Stomach (tissue), 9 donors: ENCODE data around the gene LRMDA. TPM values are rescaled to one million over a fixed set of nuclear protein-coding genes. Genes with fewer than 3 reads are reported as not detected.

Experiments used
- DNase-seq, 2 donors: peaks; one replicate each; pipeline versions ENCODE4 v3.0.0 to v3.0.0-alpha.2; 2013 to 2019
- H3K27ac ChIP-seq, 5 donors: fragments of 200-600 bp in 4 of 5; sonication (generic) in 4 of 5; one replicate each; pipeline ENCODE4 v1.5.1; 2013 to 2019; ENCODE audit warnings: mild to moderate bottlenecking in 1 of 5, moderate library complexity in 1 of 5
- H3K27me3 ChIP-seq, 3 donors: fragments of 200-600 bp; sonication (generic); one replicate each; pipeline ENCODE4 v1.5.1; 2017 to 2019; ENCODE audit warnings: mixed run types in 1 of 3
- H3K36me3 ChIP-seq, 4 donors: fragments of 200-600 bp; sonication (generic); 1 replicate in 3 of 4; 2 replicates in 1 of 4; pipeline ENCODE4 v1.5.1; 2016 to 2019
- H3K4me1 ChIP-seq, 4 donors: fragments of 200-600 bp; sonication (generic); one replicate each; pipeline ENCODE4 v1.5.1; 2016 to 2019
- H3K4me3 ChIP-seq, 4 donors: fragments of 200-600 bp; sonication (generic) in 3 of 4; one replicate each; pipeline ENCODE4 v1.5.1; 2016 to 2019; ENCODE audit warnings: mild to moderate bottlenecking in 1 of 4
- H3K9me3 ChIP-seq, 4 donors: fragments of 200-600 bp; sonication (generic); one replicate each; pipeline ENCODE4 v1.5.1; 2016 to 2019
- CTCF ChIP-seq, 7 experiments: fragments of 450-650 bp in 4 of 7; fragments of 200-600 bp in 3 of 7; sonication (generic) in 3 of 7; IDR thresholded peaks; one replicate each; pipeline ENCODE4 v1.5.1; 2016 to 2019; ENCODE audit warnings: antibody characterized with exemption in 7 of 7, control low read depth in 2 of 7, mild to moderate bottlenecking in 1 of 7
- EP300 ChIP-seq: sonication (generic); formaldehyde crosslinking; IDR thresholded peaks from one replicate; pipeline ENCODE4 v1.6.1; 2017; ENCODE audit warnings: antibody characterized with exemption
- POLR2A ChIP-seq, 4 donors: fragments of 450-650 bp; IDR thresholded peaks; one replicate each; pipeline ENCODE4 v1.6.1; 2016; ENCODE audit warnings: antibody characterized with exemption in 4 of 4, control low read depth in 2 of 4, mild to moderate bottlenecking in 1 of 4, moderate library complexity in 1 of 4
- POLR2AphosphoS5 ChIP-seq, 3 donors: sonication (generic); formaldehyde crosslinking; IDR thresholded peaks; one replicate each; pipeline ENCODE4 v1.6.1; 2016; ENCODE audit warnings: antibody characterized with exemption in 3 of 3
- WGBS, 5 donors: extraction: QIAGEN DNeasy Blood & Tissue Kit in 3 of 5; methylation state at CpG; one replicate each; pipeline versions ENCODE4 v1.1.5 to v1.1.7; 2013 to 2018; 5-methylcytosine and 5-hydroxymethylcytosine counted together
- intact Hi-C: fragments of 100-400 bp; cut with DNase I; formaldehyde crosslinking; loops from one replicate; pipeline ENCODE4 v1.15.1; 2023; ENCODE audit warnings: low total_unique reads
- polyA plus RNA-seq, 3 donors: library from polyadenylated mRNA; stranded (reverse); fragments of 200-250 nt; gene quantifications; one replicate each; pipeline ENCODE4 v1.2.3, GENCODE V29; 2013
- total RNA-seq, 5 donors: library from RNA; depleted of rRNA; stranded (reverse); fragments of >200 nt; gene quantifications; one replicate each; pipeline versions ENCODE4 v1.1.0 to v1.2.3, GENCODE V29; 2014 to 2016
- donor health status: healthy with polysubstance abuse.
- donor health status: Bipolar disorder and iron deficiency.
- donor health status: healthy.

Gene LRMDA
- total and polyA plus RNA-seq, 8 donors, result 1.3 to 30.2 (median 13.6) TPM; not detected in 1

GRCh38 chr10:75754096-75754831, 322.8 kb downstream of the LRMDA start:
- WGBS, 5 donors, result 60 to 83% (median 81%) methylated on average over 6 of the region's 6 CpGs

GRCh38 chr10:75755528-75755927, 324.1 kb downstream of the LRMDA start:
- Histone ChIP-seq H3K9me3 (no peaks in the 10 kb centered on the region), H3K27me3 (no peaks in the 10 kb centered on the region), H3K4me1 (peaks cover 0 to 7% (median 0%) of the 10 kb centered on the region in 4 donors), H3K27ac (no peak overlapping the region), H3K36me3 (no peaks in the 10 kb centered on the region), H3K4me3 (no peak overlapping the region)
- intact Hi-C loops, result no loop called here
- DNase-seq, result no peak
- TF ChIP-seq POLR2AphosphoS5 (IDR thresholded peaks at IDR 0.05) (peak in 1 of 3 donors; percentile 25), POLR2A (IDR thresholded peaks at IDR 0.05) (no peak)
- WGBS, 5 donors, result 73 to 87% (median 80%) methylated on average over 6 of the region's 6 CpGs

More at GRCh38 chr10:75754096-75754831, 322.8 kb downstream of the LRMDA start:
- no peak for TF ChIP-seq EP300
- no peak for TF ChIP-seq CTCF (IDR thresholded peaks at IDR 0.05)
- TF ChIP-seq POLR2AphosphoS5 (IDR thresholded peaks at IDR 0.05), result no peak
- no peak for TF ChIP-seq POLR2A (IDR thresholded peaks at IDR 0.05)
- Histone ChIP-seq H3K27me3 (no peaks in the 10 kb centered on the region), H3K27ac (no peak overlapping the region), H3K36me3 (no peaks in the 10 kb centered on the region), H3K9me3 (no peaks in the 10 kb centered on the region), H3K4me1 (peaks cover 0 to 7% (median 0%) of the 10 kb centered on the region in 4 donors), H3K4me3 (no peak overlapping the region)
- intact Hi-C loops, result no loop called here
- peak in 1 of 2 donors; percentile 49 for DNase-seq

- intact Hi-C loops, result no loop called here
- 61 to 80% (median 71%) methylated on average over 2 of the region's 2 CpGs for WGBS, 5 donors
- Histone ChIP-seq H3K4me3 (no peak overlapping the region), H3K27me3 (no peaks in the 10 kb centered on the region), H3K27ac (no peak overlapping the region), H3K9me3 (no peaks in the 10 kb centered on the region), H3K4me1 (no peaks in the 10 kb centered on the region), H3K36me3 (no peaks in the 10 kb centered on the region)
- no peak for TF ChIP-seq CTCF (IDR thresholded peaks at IDR 0.05)
- no peak for TF ChIP-seq POLR2A (IDR thresholded peaks at IDR 0.05)
- no peak for TF ChIP-seq POLR2AphosphoS5 (IDR thresholded peaks at IDR 0.05)
- no peak for TF ChIP-seq EP300
- DNase-seq, result no peak
Measured at GRCh38 chr10:75761289-75761688, 329.9 kb downstream of the LRMDA start.

- Histone ChIP-seq H3K9me3 (no peaks in the 10 kb centered on the region), H3K36me3 (no peaks in the 10 kb centered on the region), H3K4me1 (no peaks in the 10 kb centered on the region), H3K27me3 (no peaks in the 10 kb centered on the region), H3K27ac (no peak overlapping the region), H3K4me3 (no peak overlapping the region)
- DNase-seq, result no peak
- TF ChIP-seq POLR2AphosphoS5 (IDR thresholded peaks at IDR 0.05) (no peak), CTCF (IDR thresholded peaks at IDR 0.05) (no peak), EP300 (no peak), POLR2A (IDR thresholded peaks at IDR 0.05) (no peak)
- intact Hi-C loops, result no loop called here
- WGBS, 5 donors, result 62 to 91% (median 64%) methylated on average over 2 of the region's 2 CpGs
Measured at GRCh38 chr10:75762431-75762802, 331.0 kb downstream of the LRMDA start.

- H3K27ac ChIP-seq, result no peak overlapping the region
- DNase-seq, result no peak
- no peak overlapping the region for H3K4me3 ChIP-seq
- H3K4me1 ChIP-seq, result no peaks in the 10 kb centered on the region
- no peaks in the 10 kb centered on the region for H3K36me3 ChIP-seq
- no peaks in the 10 kb centered on the region for H3K27me3 ChIP-seq
- 84 to 93% (median 86%) methylated on average over 3 of the region's 3 CpGs for WGBS, 5 donors
- intact Hi-C loops, result no loop called here
- TF ChIP-seq POLR2AphosphoS5 (IDR thresholded peaks at IDR 0.05) (no peak), POLR2A (IDR thresholded peaks at IDR 0.05) (no peak), EP300 (no peak), CTCF (IDR thresholded peaks at IDR 0.05) (no peak)
- H3K9me3 ChIP-seq, result no peaks in the 10 kb centered on the region
Measured at GRCh38 chr10:75763652-75764051, 332.2 kb downstream of the LRMDA start.
